ENCODE measurements around the gene STRBP. TPM values are rescaled to one million over a fixed set of nuclear protein-coding genes. Genes with fewer than 3 reads are reported as not detected.

STRBP gene
- total RNA-seq, 1 donor from 2014 or later, result 10.1 TPM

DNA sequence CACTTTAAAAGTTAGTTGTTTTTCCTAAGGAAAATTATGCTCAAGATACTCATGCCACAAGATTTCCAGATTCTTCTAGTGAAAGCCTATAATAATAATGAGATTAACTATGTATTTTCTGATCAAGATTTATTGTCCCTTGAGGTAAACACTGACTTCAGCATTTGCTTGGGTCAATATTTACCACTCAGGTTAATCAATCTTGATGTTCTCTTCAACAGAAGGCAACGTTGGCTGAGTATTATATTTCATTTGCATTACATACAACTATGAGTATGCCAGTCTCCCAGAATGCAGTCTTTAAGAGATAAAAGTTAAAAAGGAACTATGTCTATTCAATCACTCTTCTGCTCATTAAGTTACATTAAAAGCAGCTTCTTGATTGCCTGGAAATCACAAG, 119.3 kb downstream of the STRBP start:
- DNase-seq (ENCODE audit: low spot score) (no peak), ATAC-seq (peak; percentile 67)

DNA sequence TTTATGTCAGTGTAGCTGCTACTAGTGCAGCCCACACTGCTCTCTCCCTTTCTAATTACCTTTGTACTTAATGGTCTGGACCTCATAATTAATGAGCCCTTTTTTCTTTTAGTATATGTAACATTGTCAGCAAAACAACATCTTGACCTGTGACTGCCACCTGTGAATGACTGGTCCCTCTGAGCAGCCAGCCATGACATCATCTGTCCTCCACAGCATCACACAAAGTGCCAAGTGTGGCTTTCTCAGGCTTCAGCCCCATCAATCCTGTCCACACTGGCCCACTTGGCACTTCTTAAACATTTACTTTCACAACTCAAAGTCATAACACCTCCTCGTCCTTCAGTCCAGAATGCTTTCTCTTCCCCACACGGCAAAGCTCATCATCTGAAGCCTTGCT, 130.2 kb downstream of the STRBP start:
- ATAC-seq (no peak), DNase-seq (ENCODE audit: low spot score) (no peak)

GRCh38 chr9:123135430-123135829, 133.0 kb downstream of the STRBP start:
- DNase-seq (ENCODE audit: low spot score), result no peak
- ATAC-seq, result no peak

DNA sequence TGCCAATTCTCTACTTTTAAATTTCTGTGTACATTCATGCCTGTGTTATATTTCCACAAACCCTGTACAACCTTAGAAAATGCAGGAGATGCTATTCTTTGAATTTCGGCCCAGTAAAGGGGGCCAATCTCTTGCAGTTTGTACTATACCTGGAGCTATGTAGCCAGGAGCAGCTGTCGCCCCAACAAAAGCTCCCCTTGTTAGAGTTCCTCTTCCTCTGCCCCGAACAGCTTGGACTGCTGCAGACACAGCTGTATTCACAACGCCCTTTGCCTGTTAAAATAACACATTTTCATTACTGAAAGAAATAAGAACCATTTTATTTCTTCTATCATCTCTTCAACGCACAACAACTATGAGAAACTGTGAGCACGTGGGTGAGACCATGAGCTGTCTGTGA, 135.7 kb downstream of the STRBP start:
- no peak for ATAC-seq
- DNase-seq (ENCODE audit: low spot score), result no peak

DNA sequence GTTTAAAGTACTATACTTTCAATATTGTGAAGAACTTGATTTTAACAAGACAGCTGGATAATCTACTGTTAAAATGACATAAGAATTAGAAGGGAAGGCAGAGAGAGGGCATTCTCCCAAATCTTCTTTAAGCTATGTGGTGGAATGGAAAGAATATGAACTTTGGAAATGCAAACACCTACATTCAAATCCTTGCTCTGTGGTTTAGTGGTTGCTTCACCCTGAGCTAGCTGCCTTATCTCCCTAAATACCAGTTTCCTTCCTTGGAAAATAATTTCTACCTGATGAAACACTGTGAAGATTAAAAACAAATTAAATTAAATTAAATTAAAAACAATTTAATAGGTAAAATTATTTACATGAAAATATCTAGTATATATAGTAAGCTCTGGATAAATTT, 136.4 kb downstream of the STRBP start:
- ATAC-seq, result peak; percentile 64
- no peak for DNase-seq (ENCODE audit: low spot score)

DNA sequence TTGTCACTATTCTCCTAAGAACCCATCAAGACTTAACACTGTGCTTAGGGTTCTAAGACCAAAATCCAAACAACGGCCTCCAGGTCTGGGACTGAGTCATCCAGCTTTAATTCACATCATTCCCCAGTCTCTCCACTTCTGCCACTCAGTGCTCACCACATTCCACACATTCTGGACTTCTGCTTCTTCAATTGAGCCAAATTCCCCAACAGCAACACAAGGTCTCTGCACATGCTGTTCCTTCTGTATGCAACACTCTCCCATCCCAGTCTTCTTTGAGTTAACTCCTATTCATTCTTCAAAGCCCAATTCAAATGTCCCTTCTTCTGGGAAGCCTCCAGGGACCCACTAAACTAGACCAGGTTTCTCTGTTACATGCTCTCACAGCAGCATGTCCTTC, 137.1 kb downstream of the STRBP start:
- ATAC-seq, result no peak
- no peak for DNase-seq (ENCODE audit: low spot score)

DNA sequence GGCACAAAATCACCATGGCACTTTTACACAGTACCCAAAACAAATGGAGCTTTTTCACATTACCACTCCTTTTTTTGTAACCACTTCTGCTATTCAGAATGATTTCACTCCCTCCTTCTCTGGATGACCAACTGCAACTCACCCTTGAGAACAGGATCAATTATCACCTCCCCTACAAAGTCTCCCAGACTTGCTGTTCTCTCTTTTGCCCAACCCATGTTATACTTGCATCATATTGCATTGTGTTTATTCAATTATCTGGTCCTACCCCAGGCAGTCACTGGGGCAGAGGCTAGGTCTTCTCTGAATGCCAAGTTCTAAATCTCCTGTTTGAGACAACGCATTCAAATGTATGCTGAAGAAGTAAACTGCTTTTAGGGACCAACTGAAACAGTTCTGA, 139.0 kb downstream of the STRBP start:
- DNase-seq (ENCODE audit: low spot score) (no peak), ATAC-seq (no peak)

DNA sequence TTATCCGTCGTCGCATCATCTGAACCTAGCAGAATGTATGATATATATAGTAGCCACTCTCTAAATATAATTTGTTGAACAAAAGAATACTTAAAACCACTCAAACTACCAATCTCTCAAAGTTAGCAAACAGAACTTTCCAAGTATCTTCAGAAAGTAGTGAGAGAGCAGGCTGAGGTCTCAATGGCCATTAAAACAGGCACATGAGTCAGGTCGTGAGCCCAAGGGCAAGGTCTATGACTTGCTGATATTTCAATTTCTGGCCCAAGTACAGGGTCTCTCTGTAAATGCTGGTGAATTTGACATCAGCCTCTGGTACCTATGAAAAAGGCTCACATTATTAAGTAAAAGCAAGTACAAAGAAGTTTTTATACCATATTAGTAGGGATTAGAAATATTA, 139.8 kb downstream of the STRBP start:
- ATAC-seq (no peak), DNase-seq (ENCODE audit: low spot score) (no peak)

GRCh38 chr9:123127512-123128075, 140.8 kb downstream of the STRBP start:
- ATAC-seq, result no peak

DNA sequence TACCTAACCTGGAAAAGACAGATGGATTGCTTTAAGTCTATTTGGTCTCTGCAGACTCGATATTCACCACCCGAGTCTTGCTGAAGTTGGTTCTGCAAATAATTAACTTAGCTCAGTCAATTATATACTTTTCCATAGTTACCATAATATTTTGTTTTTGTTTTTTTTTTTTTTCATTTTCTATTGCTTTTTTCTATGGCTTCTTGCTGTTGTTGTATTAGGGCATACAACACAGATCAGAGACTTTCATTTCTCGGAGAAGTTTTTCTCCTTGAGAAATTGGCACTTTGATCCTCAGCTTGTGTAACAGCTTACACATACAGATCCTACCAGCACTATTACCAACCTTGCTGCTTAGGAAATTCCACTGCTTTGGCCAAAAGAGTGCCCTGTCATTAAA, 146.9 kb downstream of the STRBP start:
- ATAC-seq, result peak; percentile 89

More at GRCh38 chr9:123127512-123128075, 140.8 kb downstream of the STRBP start:
- no peak for DNase-seq (ENCODE audit: low spot score)

DNA sequence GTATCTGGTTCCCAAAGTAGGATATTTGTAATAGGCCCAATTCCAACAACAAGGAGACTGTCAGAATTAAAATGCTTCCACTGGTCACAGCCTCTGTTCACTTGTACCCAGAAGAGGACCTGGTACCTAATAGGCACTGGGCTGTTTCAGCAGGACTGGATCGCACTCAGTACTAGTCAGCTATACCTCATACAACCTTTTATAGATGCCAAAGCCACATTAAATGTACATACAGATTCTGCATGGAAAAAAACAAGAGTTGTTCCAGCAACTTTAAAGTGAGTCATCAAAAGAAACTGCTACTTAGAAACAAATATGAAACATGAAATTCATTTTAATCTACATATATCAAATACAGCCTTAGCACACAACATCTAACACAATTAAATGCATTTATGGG, 147.4 kb downstream of the STRBP start:
- DNase-seq (ENCODE audit: low spot score) (no peak), ATAC-seq (no peak)

More for the DNA sequence above, 146.9 kb downstream of the STRBP start:
- no peak for DNase-seq (ENCODE audit: low spot score)

GRCh38 chr9:123120131-123120530, 148.3 kb downstream of the STRBP start:
- DNase-seq (ENCODE audit: low spot score) (no peak), ATAC-seq (no peak)

DNA sequence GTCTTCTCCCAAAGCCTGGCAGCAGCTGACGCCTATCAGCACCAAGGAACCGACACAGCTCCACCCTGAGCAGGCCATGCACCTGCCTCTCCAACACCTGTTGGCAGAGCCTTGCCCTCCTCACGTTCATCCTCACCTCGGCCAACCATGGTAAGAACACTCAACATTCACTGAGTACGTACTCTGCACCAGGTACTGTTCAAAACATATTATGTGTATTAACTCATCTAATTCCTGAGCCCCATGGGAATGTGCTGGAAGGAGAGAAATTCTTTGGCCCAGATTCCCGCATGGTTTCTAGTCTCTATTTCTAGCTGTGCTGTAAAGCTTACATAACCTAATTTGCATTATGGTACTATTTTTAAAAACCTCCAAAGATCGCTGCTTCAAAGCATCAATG, 148.8 kb downstream of the STRBP start:
- DNase-seq (ENCODE audit: low spot score), result no peak
- ATAC-seq, result no peak

GRCh38 chr9:123116036-123116435, 152.3 kb downstream of the STRBP start:
- ATAC-seq (no peak), DNase-seq (ENCODE audit: low spot score) (no peak)

DNA sequence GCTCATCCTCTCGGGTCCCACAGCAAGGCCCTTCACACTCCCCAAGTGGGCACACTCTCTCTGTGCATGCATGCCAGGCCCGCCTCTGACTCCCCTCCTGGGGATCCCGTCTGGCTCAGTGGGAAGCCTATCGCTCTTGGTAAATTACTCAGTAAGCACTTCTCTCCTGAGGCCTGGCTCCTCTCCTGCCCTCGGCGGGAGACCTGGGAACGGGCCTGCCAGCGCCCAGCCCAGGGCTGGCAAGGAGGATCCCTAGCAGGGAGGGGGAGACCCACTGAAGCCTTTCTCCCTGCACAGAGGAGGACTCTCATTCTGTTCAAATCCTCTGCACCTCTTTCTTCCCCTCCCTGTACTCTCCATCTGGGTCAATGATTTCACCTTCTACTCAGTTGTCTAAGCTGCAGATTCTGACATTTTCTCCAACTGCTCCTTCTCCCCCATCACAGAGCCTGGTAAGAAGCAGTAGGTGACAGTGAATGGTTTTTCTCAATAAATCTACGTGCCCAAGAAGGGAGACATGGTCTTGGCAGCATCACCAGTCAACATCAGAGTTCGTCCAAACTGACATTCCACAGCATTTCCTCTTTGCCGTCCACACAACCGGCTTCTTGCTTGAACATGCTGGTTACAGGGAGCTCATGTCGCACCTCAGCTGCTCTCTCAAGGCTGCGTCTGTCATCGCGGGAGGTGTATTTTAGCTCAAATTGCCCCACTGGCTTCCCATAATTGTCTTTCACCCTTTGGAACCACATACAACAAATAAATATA, 153.1 kb downstream of the STRBP start:
- DNase-seq (ENCODE audit: low spot score) (no peak), ATAC-seq (no peak)

GRCh38 chr9:123113185-123113584, 155.2 kb downstream of the STRBP start:
- no peak for DNase-seq (ENCODE audit: low spot score)
- ATAC-seq, result no peak

DNA sequence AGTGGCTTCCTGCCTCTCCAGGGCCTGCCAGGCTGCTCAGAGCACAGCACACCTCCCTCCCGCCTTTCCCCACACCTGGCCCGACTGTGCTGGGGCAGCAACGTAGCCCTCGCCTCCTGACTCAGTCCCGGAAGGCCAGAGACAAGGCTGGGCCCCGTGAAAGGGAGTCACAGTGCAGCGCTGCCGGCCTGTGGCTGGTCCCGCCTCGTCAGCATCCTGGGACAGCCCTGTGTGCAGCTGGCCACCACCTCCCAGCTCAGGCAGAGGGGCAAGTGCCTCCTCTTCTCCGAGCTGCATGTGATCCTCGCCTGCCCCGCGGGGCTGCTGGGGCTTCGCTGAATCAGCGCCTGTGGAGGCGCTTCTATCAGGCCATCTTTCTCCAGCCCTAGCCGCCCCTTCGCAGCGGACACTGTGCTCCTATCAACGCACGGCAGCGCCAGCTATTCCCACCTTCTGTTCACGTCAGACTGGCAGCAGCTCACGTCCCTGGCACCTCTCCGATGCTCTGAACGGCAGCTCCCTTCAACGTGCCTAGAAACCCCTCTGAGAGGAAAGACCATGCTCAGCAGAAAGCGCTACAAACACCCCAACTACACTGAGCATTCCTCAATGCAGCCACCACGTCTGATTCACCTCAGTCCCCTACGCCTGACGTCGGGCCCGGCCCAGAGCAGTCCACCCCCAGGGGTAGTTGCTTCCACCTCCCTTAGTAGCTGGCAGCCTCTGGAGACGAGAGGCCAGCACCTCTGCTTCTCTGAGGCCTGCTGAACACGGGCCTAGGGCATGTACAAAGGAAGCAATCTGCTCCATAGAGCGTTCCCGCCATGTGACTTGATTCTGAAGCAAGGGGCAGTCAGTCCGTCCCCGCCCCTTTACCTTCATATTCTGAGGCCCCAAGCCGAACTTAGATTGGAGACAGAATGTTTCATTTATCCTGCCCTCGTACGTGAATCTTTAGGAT, 156.1 kb downstream of the STRBP start:
- ATAC-seq, result no peak
- no peak for DNase-seq (ENCODE audit: low spot score)

DNA sequence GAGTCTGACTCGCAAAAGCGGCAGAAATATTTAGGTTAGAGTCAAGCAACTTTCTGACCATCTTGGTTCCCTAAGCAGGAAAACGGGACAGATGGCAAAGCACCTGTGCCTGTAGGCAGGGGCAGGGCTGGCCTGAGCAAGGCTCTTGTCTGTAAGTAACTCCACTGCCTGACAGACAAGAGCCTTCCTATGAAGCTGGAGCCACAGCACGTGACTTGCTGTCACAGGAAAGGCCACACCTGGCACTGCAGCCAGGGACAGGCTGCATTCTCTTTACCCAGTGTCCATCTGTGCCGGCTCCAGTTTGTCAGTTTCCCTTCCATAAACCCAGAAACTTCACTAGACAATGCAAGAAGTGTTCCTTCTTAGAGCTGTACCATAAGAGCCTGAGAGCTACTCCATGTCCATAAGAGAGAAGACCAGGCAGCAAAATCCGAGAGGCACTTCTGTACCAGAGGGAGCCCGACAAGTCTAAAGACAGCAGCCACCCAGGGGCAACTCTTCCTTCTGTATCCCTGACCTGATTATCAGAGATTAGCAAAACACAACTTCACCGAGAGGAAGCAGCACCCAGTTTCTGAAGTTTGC, 156.9 kb downstream of the STRBP start:
- DNase-seq (ENCODE audit: low spot score) (no peak), ATAC-seq (peak; percentile 7)

- peak; percentile 80 for DNase-seq (ENCODE audit: low spot score)
- peak; percentile 73 for ATAC-seq
These were observed 158.7 kb downstream of the STRBP start for GRCh38 chr9:123109540-123110279.

DNA sequence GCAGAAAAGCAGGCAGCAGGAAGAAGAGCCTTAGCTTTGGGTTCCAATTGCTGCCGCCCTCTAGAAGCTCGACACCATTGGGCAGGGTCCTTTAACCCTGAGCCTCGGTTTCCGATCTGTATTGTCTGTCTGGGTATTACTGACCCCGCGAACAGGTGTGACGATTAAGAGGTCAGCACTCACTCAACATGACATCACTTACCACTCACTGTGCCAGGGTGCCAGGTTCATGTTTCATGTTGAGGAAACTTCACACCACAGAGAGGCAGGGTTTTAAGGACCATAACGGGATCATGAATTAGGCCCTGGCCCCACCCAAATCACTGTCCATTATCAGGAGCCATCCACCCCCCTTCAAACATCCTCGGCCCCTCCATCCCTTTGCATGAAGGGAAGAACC, 159.4 kb downstream of the STRBP start:
- DNase-seq (ENCODE audit: low spot score) (no peak), ATAC-seq (no peak)
